GM23338 (cell line): ENCODE measurements around the gene VWCE. TPM values are rescaled to one million over a fixed set of nuclear protein-coding genes. Genes with fewer than 3 reads are reported as not detected.

Experiments
- ATAC-seq: fragments of 200-7000 bp; cut with Tn5 transposase; 3 replicates; pipeline ENCODE4 v1.9.1; 2020
- DNase-seq: peaks from one replicate; pipeline ENCODE4 v3.0.0-alpha.2; 2015; ENCODE audit warnings: low spot score
- H2AFZ ChIP-seq: fragments of 200-600 bp; sonication (generic); 2 replicates; pipeline ENCODE4 v1.8.0; 2016; ENCODE audit warnings: antibody characterized with exemption, mild to moderate bottlenecking, moderate library complexity
- H3F3A ChIP-seq: fragments of 200-600 bp; sonication (generic); replicated peaks from 2 replicates; pipeline ENCODE4 v1.8.0; 2017; ENCODE audit warnings: antibody characterized with exemption, mixed run types, low read depth
- H3K27ac ChIP-seq: fragments of 200-600 bp; sonication (generic); 2 replicates; pipeline ENCODE4 v1.6.1; 2016; ENCODE audit warnings: low read depth
- H3K27me3 ChIP-seq: fragments of 200-600 bp; sonication (generic); 2 replicates; pipeline ENCODE4 v1.8.0; 2016; ENCODE audit warnings: mild to moderate bottlenecking, mixed run types, moderate library complexity; ENCODE audit not compliant: insufficient read depth
- H3K36me3 ChIP-seq: fragments of 200-600 bp; sonication (generic); 2 replicates; pipeline ENCODE4 v1.8.0; 2016; ENCODE audit warnings: mild to moderate bottlenecking; ENCODE audit not compliant: insufficient read depth
- H3K4me1 ChIP-seq: fragments of 200-600 bp; sonication (generic); 2 replicates; pipeline ENCODE4 v1.8.0; 2016; ENCODE audit warnings: mild to moderate bottlenecking, moderate library complexity; ENCODE audit not compliant: insufficient read depth
- H3K4me2 ChIP-seq: fragments of 200-600 bp; sonication (generic); 2 replicates; pipeline ENCODE4 v1.7.1; 2017; ENCODE audit warnings: mixed run types
- H3K4me3 ChIP-seq: fragments of 200-600 bp; sonication (generic); 2 replicates; pipeline ENCODE4 v1.6.1; 2016; ENCODE audit warnings: mixed run types
- H3K79me2 ChIP-seq: fragments of 200-600 bp; sonication (generic); replicated peaks from 2 replicates; pipeline ENCODE4 v1.8.0; 2017; ENCODE audit warnings: mild to moderate bottlenecking; ENCODE audit not compliant: insufficient read depth
- H3K9me2 ChIP-seq: fragments of 200-600 bp; sonication (generic); 2 replicates; pipeline ENCODE4 v1.8.0; 2017; ENCODE audit not compliant: insufficient read depth
- H4K20me1 ChIP-seq: fragments of 200-600 bp; sonication (generic); replicated peaks from 2 replicates; pipeline ENCODE4 v1.8.0; 2017; ENCODE audit warnings: mild to moderate bottlenecking; ENCODE audit not compliant: insufficient read depth
- H3K27ac Mint-ChIP-seq: 2 replicates; pipeline ENCODE4 v1.8.0; 2020; ENCODE audit warnings: inconsistent platforms, mild to moderate bottlenecking, moderate library complexity, mixed read lengths
- H3K27me3 Mint-ChIP-seq: 3 replicates; pipeline ENCODE4 v1.8.0; 2022; ENCODE audit warnings: low read depth, mild to moderate bottlenecking, moderate library complexity, mixed read lengths, inconsistent platforms; ENCODE audit not compliant: insufficient read depth, poor library complexity
- H3K36me3 Mint-ChIP-seq: 3 replicates; pipeline ENCODE4 v1.8.0; 2021; ENCODE audit warnings: low read depth, mild to moderate bottlenecking, inconsistent platforms, moderate library complexity, mixed read lengths
- H3K4me1 Mint-ChIP-seq: 3 replicates; pipeline ENCODE4 v1.8.0; 2020; ENCODE audit warnings: mild to moderate bottlenecking, inconsistent platforms, mixed read lengths
- H3K4me3 Mint-ChIP-seq: 3 replicates; pipeline ENCODE4 v1.8.0; 2021; ENCODE audit warnings: moderate library complexity, mild to moderate bottlenecking, inconsistent platforms, mixed read lengths
- H3K9me3 Mint-ChIP-seq: 3 replicates; pipeline ENCODE4 v1.8.0; 2020; ENCODE audit warnings: moderate library complexity, mild to moderate bottlenecking, inconsistent platforms, mixed read lengths
- CREB1 ChIP-seq: fragments of 250-450 bp; sonication (Bioruptor Pico); IDR thresholded peaks from 2 replicates; pipeline ENCODE4 v1.5.0; 2020; ENCODE audit warnings: low read depth, mild to moderate bottlenecking, moderate library complexity
- CTCF ChIP-seq, 2 experiments: fragments of 200-600 bp in 1 of 2; sonication (generic) in 1 of 2; conservative IDR thresholded peaks; 2 replicates each; pipeline versions ENCODE4 v1.5.1 to v1.6.1; 2016 to 2017; ENCODE audit warnings: antibody characterized with exemption in 2 of 2, low read depth in 2 of 2, mild to moderate bottlenecking in 2 of 2, moderate library complexity in 1 of 2
- ETS1 ChIP-seq: IDR thresholded peaks from 2 replicates; pipeline ENCODE4 v1.6.1; 2016; ENCODE audit warnings: antibody characterized with exemption
- EZH2 ChIP-seq: fragments of 200-600 bp; sonication (generic); IDR thresholded peaks from one replicate; pipeline ENCODE4 v1.8.0; 2017; ENCODE audit warnings: antibody characterized with exemption, mild to moderate bottlenecking, low read depth; ENCODE audit not compliant: unreplicated experiment
- EZH2phosphoT487 ChIP-seq: fragments of 200-600 bp; sonication (generic); IDR thresholded peaks from one replicate; pipeline ENCODE4 v1.8.1; 2018; ENCODE audit warnings: antibody characterized with exemption; ENCODE audit not compliant: unreplicated experiment
- JUNB ChIP-seq: IDR thresholded peaks from one replicate; pipeline ENCODE4 v1.6.1; 2016; ENCODE audit warnings: antibody characterized with exemption; ENCODE audit not compliant: unreplicated experiment
- NANOG ChIP-seq: IDR thresholded peaks from 2 replicates; pipeline ENCODE4 v1.6.1; 2016; ENCODE audit warnings: antibody characterized with exemption, borderline replicate concordance
- POLR2AphosphoS5 ChIP-seq: IDR thresholded peaks from 2 replicates; pipeline ENCODE4 v1.6.1; 2016; ENCODE audit warnings: antibody characterized with exemption, low read depth
- REST ChIP-seq: IDR thresholded peaks from one replicate; pipeline ENCODE4 v1.6.1; 2018; ENCODE audit warnings: antibody characterized with exemption; ENCODE audit not compliant: unreplicated experiment
- STAT1 ChIP-seq: IDR thresholded peaks from one replicate; pipeline ENCODE4 v1.6.1; 2016; ENCODE audit warnings: antibody characterized with exemption; ENCODE audit not compliant: unreplicated experiment
- ZNF114 ChIP-seq: fragments of 250-450 bp; sonication (Bioruptor Pico); IDR thresholded peaks from 2 replicates; pipeline ENCODE4 v1.5.0; 2020; ENCODE audit warnings: mild to moderate bottlenecking, moderate library complexity
- ZNF331 ChIP-seq: fragments of 250-450 bp; sonication (Bioruptor Pico); IDR thresholded peaks from 2 replicates; pipeline ENCODE4 v1.5.0; 2020; ENCODE audit warnings: low read depth, mild to moderate bottlenecking, moderate library complexity
- ZNF462 ChIP-seq: fragments of 250-450 bp; sonication (Bioruptor Pico); IDR thresholded peaks from 2 replicates; pipeline ENCODE4 v1.5.0; 2020; ENCODE audit warnings: mild to moderate bottlenecking, moderate library complexity
- polyA plus RNA-seq: library from polyadenylated mRNA; unstranded; fragments of >200 nt; fragmentation: Nextera tagmentation; extraction: Ambion mirVana; gene quantifications from 2 replicates; pipeline ENCODE4 v1.2.1, GENCODE V29; 2016
- total RNA-seq: library from RNA; depleted of rRNA; stranded (reverse); fragments of >200 nt; shearing (Covaris generic); gene quantifications from 2 replicates; pipeline ENCODE4 v1.2.3, GENCODE V29; 2014

The VWCE gene
- total and polyA plus RNA-seq, 2 experiments from 2014 or later = 9.9 to 16.9 TPM

- no peak overlapping the region for H3K4me2 ChIP-seq
- Mint-ChIP-seq H3K36me3 (peaks cover 3% of the 10 kb centered on the region; the same call in 1 of the 3 replicates), H3K9me3 (no peaks in the 10 kb centered on the region), H3K4me1 (no peaks in the 10 kb centered on the region), H3K4me3 (no peak overlapping the region), H3K27ac (no peak overlapping the region), H3K27me3 (peaks cover 2% of the 10 kb centered on the region)
- 0 out of 2 replicates have a peak, but pooled peaks cover 4% of the 10 kb centered on the region for H4K20me1 ChIP-seq
- H3K4me3 ChIP-seq = no peak overlapping the region
- no peak for DNase-seq
- H3K9me2 ChIP-seq = no peaks in the 10 kb centered on the region
- H2AFZ ChIP-seq = no peak overlapping the region
- ATAC-seq = no peak
- H3K27me3 ChIP-seq = no peaks in the 10 kb centered on the region
- no peaks in the 10 kb centered on the region for H3K79me2 ChIP-seq
- TF ChIP-seq CREB1 (CRISPR knock-in tag) (no peak), JUNB (no peak), ZNF462 (CRISPR knock-in tag) (no peak), ZNF331 (CRISPR knock-in tag) (no peak), ETS1 (no peak), ZNF114 (CRISPR knock-in tag) (no peak), STAT1 (no peak), EZH2 (no peak), REST (no peak), NANOG (no peak), CTCF (conservative IDR thresholded peaks at IDR 0.05; ENCODE audit: low read depth in 2 of 2) (no peak), POLR2AphosphoS5 (no peak), EZH2phosphoT487 (no peak)
- no peaks in the 10 kb centered on the region for H3F3A ChIP-seq
- no peaks in the 10 kb centered on the region for H3K4me1 ChIP-seq
- H3K36me3 ChIP-seq = no peaks in the 10 kb centered on the region
- H3K27ac ChIP-seq = no peak overlapping the region
Observed at GRCh38 chr11:61264795-61265194, 30.3 kb downstream of the VWCE start.
